Breast epithelium (tissue), 3 donors: ENCODE data around the gene TVP23A.

Source experiments
- CTCF ChIP-seq, 3 donors: fragments of 450-650 bp; IDR thresholded peaks; one replicate each; pipeline ENCODE4 v1.5.1; 2016 to 2017; ENCODE audit warnings: antibody characterized with exemption in 3 of 3, mild to moderate bottlenecking in 3 of 3, moderate library complexity in 3 of 3
- POLR2A ChIP-seq: fragments of 450-650 bp; IDR thresholded peaks from one replicate; pipeline ENCODE4 v1.6.1; 2016; ENCODE audit warnings: antibody characterized with exemption, mild to moderate bottlenecking, moderate library complexity

- TF ChIP-seq POLR2A (no peak), CTCF (IDR thresholded peaks at IDR 0.05) (no peak)
Observed at GRCh38 chr16:10729104-10730048, 89.2 kb downstream of the TVP23A start.
